Activated naive CD8-positive, alpha-beta T cell (primary cell): Measurements from ENCODE around the gene CCDC51.
"Not testable (repeated sequence)": the region's sequence is repeated elsewhere in the genome, so short reads cannot be mapped to it uniquely, and the experiment has no call there.

Experiments
- H3K27ac Mint-ChIP-seq: one replicate; pipeline ENCODE4 v1.8.0; 2021; ENCODE audit warnings: mixed read lengths
- H3K27me3 Mint-ChIP-seq: one replicate; pipeline ENCODE4 v1.8.0; 2021; ENCODE audit warnings: mixed read lengths
- H3K36me3 Mint-ChIP-seq: one replicate; pipeline ENCODE4 v1.8.0; 2021; ENCODE audit warnings: mixed read lengths
- H3K4me1 Mint-ChIP-seq: one replicate; pipeline ENCODE4 v1.8.0; 2021; ENCODE audit warnings: low read depth, mixed read lengths
- H3K4me3 Mint-ChIP-seq: one replicate; pipeline ENCODE4 v1.8.0; 2021; ENCODE audit warnings: mild to moderate bottlenecking, mixed read lengths
- H3K9me3 Mint-ChIP-seq: one replicate; pipeline ENCODE4 v1.8.0; 2021; ENCODE audit warnings: low read depth, mixed read lengths

Gene CCDC51

DNA sequence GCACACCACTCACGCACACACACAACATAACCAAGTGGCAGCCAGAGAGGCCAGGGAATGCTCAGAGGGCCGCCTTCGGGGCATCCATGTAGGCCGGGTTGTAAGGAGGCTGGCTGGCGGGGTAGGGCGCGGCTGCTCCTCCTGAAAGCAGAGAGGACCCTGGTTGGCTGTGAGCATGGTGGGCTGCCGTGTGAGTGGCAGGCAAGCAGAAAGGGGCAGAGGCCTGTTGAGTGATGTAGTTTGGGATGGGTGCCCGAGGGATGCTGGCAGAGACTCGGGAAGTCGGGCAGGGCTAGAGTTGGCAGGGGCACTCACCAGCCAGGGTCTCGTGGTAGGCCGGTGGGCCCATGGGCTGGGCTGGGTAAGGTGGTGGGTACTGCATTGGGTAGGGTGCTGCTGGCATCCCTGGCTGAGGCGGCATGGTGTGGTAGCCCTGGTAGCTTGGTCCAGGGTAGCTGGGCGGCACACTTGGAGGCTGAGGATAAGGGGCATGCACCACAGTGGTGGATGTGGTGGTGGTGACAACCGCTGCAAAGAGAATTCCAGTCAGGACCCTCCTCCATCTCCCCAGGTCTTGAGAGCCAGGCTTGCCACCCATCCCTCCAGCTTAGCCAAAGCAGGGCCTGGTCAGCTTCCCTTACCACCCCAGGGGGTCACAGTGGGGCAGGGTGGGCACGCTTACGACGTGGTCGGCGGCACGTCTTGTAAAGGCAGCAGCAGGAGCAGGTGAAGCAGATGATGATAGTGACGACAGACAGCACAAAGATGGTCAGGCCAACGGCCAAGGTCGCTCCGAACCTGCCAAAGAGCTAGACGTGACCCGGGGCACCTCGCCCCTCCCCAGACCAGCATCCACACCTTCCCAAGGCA lies 29.4 kb upstream of the CCDC51 start:
- H3K27ac Mint-ChIP-seq: peak overlapping the region; percentile 92
- H3K36me3 Mint-ChIP-seq: peaks cover 2% of the 10 kb centered on the region
- H3K27me3 Mint-ChIP-seq: no peaks in the 10 kb centered on the region
- peak overlapping the region; percentile 93 for H3K4me3 Mint-ChIP-seq
- H3K9me3 Mint-ChIP-seq: no peaks in the 10 kb centered on the region
- peaks cover 61% of the 10 kb centered on the region for H3K4me1 Mint-ChIP-seq

DNA sequence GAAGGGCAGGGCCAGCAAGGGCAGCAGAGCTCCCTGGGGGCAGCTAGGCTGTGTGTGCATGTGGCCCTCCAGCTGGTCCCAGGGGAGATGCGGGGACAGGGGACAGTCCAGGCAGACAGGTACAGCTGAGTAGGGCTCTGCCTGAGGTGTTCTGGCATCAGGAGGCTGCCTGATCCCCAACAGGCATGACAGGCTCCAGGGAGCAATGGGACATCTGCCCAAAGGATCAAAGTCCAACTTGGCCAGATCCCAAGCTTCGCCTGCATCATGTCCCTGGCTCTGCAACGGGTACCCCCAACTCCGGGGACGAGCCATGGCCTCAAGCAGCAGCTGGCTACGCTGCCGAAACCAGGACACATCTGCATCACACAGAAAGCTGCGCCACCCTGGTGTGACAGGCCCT lies 28.4 kb upstream of the CCDC51 start:
- peak overlapping the region; percentile 93 for H3K4me3 Mint-ChIP-seq
- peaks cover 2% of the 10 kb centered on the region for H3K36me3 Mint-ChIP-seq
- H3K9me3 Mint-ChIP-seq: no peaks in the 10 kb centered on the region
- peak overlapping the region; percentile 96 for H3K27ac Mint-ChIP-seq
- H3K27me3 Mint-ChIP-seq: no peaks in the 10 kb centered on the region
- H3K4me1 Mint-ChIP-seq: peaks cover 58% of the 10 kb centered on the region

DNA sequence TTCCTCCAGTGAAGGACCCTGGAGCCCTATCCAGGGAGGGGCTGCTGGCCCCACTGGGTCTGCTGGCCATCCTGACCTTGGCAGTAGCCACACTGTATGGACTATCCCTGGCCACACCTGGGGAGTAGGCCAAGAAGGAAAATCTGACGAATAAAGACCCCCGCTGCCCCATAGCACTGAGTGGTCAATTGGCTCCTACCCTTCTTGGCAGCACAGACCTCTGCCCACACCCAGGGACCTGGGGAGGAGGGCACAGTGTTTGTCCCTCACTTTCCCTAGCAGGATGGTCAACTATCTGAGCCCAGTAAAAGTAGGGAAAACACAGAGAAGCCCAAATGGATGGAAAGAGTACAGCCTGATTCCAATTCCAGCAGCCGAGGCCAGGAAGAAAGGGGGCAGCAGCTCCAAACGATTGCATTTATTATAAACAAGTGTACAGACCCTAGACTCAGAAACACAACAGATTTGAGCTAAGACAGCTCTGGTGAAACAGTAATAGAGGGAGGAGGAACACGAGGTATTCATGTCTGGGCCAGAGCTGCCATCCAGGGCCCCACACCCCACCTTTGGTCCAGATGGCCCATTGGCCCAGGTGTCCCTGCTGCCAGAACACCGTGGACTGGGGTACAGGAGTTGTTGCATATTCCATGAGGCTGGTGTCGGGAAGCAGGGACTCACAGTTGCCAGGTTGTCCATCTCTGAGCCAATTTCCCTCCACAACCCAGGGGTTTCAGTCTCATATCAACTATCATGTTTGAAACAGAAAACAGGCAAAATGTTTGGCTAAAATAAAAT lies 27.8 kb upstream of the CCDC51 start:
- H3K4me3 Mint-ChIP-seq: peak overlapping the region; percentile 93
- peaks cover 52% of the 10 kb centered on the region for H3K4me1 Mint-ChIP-seq
- H3K36me3 Mint-ChIP-seq: peaks cover 2% of the 10 kb centered on the region

DNA sequence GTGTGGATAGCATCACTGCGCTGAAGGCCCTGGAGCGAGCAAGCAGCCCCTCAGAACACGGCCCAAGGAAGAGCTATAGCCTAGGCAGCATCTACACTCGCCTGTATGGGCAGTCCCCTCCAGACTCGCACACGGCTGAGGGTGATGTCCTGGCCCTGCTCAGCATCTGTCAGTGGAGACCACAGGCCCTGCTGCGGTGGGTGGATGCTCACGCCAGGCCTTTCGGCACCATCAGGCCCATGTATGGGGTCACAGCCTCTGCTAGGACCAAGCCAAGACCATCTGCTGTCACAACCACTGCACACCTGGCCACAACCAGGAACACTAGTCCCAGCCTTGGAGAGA lies 27.2 kb upstream of the CCDC51 start:
- Mint-ChIP-seq H3K4me1 (peaks cover 51% of the 10 kb centered on the region), H3K9me3 (no peaks in the 10 kb centered on the region), H3K27me3 (no peaks in the 10 kb centered on the region), H3K4me3 (peak overlapping the region; percentile 93), H3K36me3 (peaks cover 2% of the 10 kb centered on the region), H3K27ac (peak overlapping the region; percentile 96)

More for the DNA sequence above, 27.8 kb upstream of the CCDC51 start:
- peak overlapping the region; percentile 96 for H3K27ac Mint-ChIP-seq
- no peaks in the 10 kb centered on the region for H3K9me3 Mint-ChIP-seq
- H3K27me3 Mint-ChIP-seq: no peaks in the 10 kb centered on the region

DNA sequence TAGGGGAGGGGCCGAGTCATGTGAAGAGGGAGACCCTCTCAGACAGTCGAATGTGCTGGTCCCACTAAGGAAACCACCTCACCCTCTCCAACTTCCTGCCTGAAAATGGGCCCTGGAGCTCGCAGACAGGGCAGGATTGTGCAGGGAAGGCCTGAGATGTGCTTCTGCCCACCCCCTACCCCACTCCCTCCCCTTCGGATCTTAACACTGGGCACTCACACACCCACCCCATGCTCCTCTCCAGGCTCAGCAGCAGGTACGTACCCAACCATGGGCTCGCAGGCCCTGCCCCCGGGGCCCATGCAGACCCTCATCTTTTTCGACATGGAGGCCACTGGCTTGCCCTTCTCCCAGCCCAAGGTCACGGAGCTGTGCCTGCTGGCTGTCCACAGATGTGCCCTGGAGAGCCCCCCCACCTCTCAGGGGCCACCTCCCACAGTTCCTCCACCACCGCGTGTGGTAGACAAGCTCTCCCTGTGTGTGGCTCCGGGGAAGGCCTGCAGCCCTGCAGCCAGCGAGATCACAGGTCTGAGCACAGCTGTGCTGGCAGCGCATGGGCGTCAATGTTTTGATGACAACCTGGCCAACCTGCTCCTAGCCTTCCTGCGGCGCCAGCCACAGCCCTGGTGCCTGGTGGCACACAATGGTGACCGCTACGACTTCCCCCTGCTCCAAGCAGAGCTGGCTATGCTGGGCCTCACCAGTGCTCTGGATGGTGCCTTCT lies 26.6 kb upstream of the CCDC51 start:
- Mint-ChIP-seq H3K36me3 (peaks cover 2% of the 10 kb centered on the region), H3K27me3 (no peaks in the 10 kb centered on the region), H3K27ac (peak overlapping the region; percentile 96), H3K4me1 (peaks cover 51% of the 10 kb centered on the region), H3K4me3 (peak overlapping the region; percentile 93), H3K9me3 (no peaks in the 10 kb centered on the region)

DNA sequence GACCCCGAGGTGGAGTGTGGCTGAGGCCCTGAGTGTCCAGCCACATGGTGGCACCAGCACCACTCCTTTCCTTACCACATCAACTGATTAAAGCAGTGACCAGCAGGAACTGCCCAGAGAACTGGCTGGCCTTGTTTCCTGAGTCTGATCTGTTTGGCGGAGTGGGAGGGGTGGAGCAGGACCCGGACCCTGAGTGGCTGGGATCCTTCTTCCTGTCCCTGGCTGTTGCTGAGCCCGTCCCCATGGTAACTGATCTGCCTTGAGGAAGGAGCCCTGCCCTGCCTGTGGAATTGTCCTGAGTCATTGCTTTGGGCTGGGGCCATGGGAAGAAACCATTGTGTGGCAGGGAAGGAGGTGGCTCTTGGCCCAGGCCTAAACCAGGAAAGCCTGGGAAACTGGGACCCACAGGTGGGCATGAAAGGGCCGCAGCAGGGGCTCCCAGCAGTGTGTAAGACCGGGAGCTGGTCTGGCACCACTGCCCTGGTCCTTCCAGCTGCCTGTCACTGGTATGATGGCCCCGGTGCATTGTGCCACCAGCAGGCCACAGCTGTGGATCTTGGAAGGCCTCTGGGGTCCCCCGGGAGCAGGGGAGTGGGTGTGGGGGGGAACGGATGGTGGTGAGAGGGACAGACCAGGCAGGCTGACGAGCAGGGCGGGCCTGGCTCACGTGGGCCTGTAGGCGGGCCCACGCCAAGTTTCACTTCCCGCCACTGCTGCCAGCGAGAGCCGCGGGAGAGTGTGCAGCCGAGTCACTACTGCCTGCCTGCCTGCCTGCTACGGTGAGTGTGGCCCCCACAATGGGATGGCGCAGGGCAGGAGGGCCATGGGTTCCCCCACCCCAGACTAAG lies 25.8 kb upstream of the CCDC51 start:
- H3K27ac Mint-ChIP-seq: peak overlapping the region; percentile 96
- peak overlapping the region; percentile 93 for H3K4me3 Mint-ChIP-seq
- peaks cover 2% of the 10 kb centered on the region for H3K36me3 Mint-ChIP-seq
- H3K4me1 Mint-ChIP-seq: peaks cover 50% of the 10 kb centered on the region
- H3K27me3 Mint-ChIP-seq: no peaks in the 10 kb centered on the region
- no peaks in the 10 kb centered on the region for H3K9me3 Mint-ChIP-seq

DNA sequence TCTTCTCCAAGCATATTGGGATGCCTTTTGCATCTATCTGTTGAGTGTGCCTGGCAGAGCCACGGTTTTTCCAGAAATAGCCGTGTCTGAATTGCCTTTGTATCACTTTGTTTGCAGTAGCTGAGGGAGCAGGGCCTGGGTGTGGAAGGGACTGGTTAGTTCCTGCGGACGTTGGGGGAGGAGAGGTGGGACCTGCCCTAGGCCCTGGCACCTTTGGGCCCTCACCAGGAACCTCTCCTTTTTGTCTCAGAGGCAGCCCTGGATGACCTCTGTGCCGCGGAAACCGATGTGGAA lies 25.3 kb upstream of the CCDC51 start:
- H3K4me3 Mint-ChIP-seq: peak overlapping the region; percentile 93
- H3K27me3 Mint-ChIP-seq: no peaks in the 10 kb centered on the region
- peaks cover 46% of the 10 kb centered on the region for H3K4me1 Mint-ChIP-seq
- H3K9me3 Mint-ChIP-seq: no peaks in the 10 kb centered on the region
- peak overlapping the region; percentile 96 for H3K27ac Mint-ChIP-seq
- peaks cover 2% of the 10 kb centered on the region for H3K36me3 Mint-ChIP-seq

DNA sequence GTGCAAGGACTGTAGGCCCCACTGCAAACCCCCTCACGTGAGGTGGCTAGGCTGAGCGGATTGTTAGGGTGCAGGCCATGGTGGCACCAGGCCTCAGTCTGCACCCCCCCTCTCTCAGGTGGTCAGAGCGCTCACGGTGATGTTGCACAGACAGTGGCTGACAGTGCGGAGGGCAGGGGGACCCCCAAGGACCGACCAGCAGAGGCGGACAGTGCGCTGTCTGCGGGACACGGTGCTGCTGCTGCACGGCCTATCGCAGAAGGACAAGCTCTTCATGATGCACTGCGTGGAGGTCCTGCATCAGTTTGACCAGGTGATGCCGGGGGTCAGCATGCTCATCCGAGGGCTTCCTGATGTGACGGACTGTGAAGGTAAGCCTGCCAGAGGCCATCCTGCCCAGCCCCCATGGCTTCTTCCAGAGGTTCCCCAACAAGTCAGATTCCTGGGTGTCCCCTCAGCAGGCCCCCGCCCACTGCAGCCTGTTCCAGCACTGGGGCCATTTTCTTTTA lies 24.8 kb upstream of the CCDC51 start:
- peaks cover 43% of the 10 kb centered on the region for H3K4me1 Mint-ChIP-seq
- no peaks in the 10 kb centered on the region for H3K27me3 Mint-ChIP-seq
- H3K4me3 Mint-ChIP-seq: peak overlapping the region; percentile 93
- H3K36me3 Mint-ChIP-seq: peaks cover 2% of the 10 kb centered on the region
- H3K27ac Mint-ChIP-seq: no peak overlapping the region
- no peaks in the 10 kb centered on the region for H3K9me3 Mint-ChIP-seq

DNA sequence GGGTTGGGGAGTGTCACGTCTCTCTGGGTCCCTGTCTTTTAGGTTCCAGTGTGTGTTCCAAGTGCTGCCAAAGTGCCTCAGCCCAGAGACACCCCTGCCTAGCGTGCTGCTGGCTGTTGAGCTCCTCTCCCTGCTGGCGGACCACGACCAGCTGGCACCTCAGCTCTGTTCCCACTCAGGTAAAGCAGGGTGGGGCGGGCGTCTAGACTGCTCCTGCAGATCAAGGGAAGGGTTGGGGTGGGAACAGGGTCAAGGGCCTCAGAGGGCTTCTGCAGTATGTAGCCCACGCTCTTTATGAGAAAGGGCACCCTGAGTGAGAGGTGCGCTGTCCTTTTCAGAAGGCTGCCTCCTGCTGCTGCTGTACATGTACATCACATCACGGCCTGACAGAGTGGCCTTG lies 23.8 kb upstream of the CCDC51 start:
- H3K27me3 Mint-ChIP-seq: no peaks in the 10 kb centered on the region
- H3K9me3 Mint-ChIP-seq: no peaks in the 10 kb centered on the region
- peaks cover 32% of the 10 kb centered on the region for H3K4me1 Mint-ChIP-seq
- H3K36me3 Mint-ChIP-seq: peaks cover 2% of the 10 kb centered on the region
- no peak overlapping the region for H3K4me3 Mint-ChIP-seq
- no peak overlapping the region for H3K27ac Mint-ChIP-seq

DNA sequence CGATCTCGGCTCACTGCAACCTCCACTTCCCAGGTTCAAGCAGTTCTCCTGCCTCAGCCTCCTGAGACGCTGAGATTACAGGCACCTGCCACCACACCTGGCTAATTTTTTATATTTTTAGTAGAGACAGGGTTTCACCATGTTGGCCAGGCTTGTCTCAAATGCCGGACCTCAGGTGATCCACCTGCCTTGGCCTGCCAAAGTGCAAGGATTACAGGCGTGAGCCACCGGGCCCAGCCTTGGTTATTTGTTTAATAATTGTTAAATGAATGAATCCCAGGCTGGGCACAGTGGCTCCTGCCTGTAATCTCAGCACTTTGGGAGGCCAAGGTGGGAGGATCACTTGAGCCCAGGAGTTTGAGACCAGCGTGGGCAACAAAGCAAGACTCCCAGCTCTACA lies 21.8 kb upstream of the CCDC51 start:
- not testable (repeated sequence) for H3K36me3 Mint-ChIP-seq, H3K4me3 Mint-ChIP-seq, H3K9me3 Mint-ChIP-seq, H3K27ac Mint-ChIP-seq, H3K27me3 Mint-ChIP-seq
- H3K4me1 Mint-ChIP-seq: peaks cover 15% of the 10 kb centered on the region

DNA sequence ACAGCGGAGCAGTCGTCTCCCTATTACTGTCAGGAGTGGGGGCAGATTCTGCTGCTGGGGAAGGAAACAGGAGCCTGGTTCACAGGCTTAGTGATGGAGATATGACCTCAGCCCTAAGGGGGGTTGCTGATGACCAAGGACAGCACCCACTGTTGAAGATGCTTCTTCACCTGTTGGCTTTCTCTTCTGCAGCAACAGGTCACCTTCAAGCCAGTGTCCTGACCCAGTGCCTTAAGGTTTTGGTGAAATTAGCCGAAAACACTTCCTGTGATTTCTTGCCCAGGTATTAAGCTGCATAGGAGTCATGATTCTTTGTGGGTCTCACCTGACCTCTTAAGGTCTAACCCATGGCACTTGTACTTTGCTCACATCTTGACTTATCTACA lies 20.6 kb upstream of the CCDC51 start:
- peak overlapping the region; percentile 28 for H3K27ac Mint-ChIP-seq
- H3K4me1 Mint-ChIP-seq: peaks cover 9% of the 10 kb centered on the region
- H3K4me3 Mint-ChIP-seq: no peak overlapping the region
- H3K36me3 Mint-ChIP-seq: no peaks in the 10 kb centered on the region
- H3K9me3 Mint-ChIP-seq: no peaks in the 10 kb centered on the region
- no peaks in the 10 kb centered on the region for H3K27me3 Mint-ChIP-seq

DNA sequence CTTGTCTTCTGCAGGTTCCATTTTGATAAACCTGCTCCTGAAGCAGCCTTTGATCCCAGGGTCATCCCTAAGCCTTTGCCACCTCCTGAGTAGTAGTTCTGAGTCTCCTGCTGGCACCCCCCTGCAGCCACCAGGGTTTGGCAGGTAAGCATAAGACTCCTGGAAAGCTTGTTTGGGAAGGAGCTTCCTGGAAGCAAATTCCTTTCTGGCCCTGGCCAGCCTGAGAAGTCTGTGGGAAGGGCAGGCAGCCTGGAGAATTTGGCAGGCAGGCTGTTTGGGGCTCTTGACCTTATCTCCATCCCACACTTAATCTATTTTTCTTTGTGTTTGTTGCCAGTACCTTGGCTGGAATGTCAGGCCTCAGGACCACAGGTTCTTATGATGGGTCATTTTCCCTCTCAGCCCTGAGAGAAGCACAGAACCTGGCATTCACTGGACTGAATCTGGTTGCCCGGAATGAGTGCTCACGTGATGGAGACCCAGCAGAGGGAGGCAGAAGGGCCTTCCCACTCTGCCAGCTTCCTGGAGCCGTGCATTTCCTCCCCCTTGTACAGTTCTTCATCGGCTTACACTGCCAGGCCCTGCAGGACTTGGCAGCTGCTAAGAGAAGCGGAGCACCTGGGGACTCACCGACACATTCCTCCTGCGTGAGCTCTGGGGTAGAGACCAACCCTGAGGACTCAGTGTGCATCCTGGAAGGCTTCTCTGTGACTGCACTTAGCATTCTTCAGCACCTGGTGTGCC lies 20.0 kb upstream of the CCDC51 start:
- Mint-ChIP-seq H3K9me3 (no peaks in the 10 kb centered on the region), H3K27me3 (no peaks in the 10 kb centered on the region), H3K27ac (no peak overlapping the region), H3K4me1 (peaks cover 5% of the 10 kb centered on the region), H3K4me3 (no peak overlapping the region), H3K36me3 (peaks cover 2% of the 10 kb centered on the region)

DNA sequence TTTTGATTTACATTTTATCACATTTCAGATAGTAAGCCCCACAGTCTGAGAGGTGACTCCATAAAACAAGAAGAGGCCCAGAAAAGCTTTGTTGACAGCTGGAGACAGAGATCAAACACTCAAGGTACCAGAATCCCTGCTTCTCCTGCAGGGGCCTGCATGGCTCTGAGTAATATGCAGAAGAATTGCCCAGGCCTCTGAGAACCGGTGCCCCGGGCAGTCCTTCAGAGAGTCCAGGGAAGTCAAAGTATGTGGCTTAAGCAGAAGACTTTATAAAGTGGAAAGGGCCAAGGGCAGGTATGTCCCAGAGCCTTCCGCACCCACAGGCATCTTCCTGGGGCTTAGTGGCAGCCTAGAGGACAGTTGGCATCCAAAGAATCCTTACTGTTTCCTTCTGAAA lies 19.4 kb upstream of the CCDC51 start:
- Mint-ChIP-seq H3K27me3 (no peaks in the 10 kb centered on the region), H3K9me3 (no peaks in the 10 kb centered on the region), H3K4me1 (peaks cover 5% of the 10 kb centered on the region), H3K4me3 (no peak overlapping the region), H3K27ac (no peak overlapping the region), H3K36me3 (peaks cover 2% of the 10 kb centered on the region)

DNA sequence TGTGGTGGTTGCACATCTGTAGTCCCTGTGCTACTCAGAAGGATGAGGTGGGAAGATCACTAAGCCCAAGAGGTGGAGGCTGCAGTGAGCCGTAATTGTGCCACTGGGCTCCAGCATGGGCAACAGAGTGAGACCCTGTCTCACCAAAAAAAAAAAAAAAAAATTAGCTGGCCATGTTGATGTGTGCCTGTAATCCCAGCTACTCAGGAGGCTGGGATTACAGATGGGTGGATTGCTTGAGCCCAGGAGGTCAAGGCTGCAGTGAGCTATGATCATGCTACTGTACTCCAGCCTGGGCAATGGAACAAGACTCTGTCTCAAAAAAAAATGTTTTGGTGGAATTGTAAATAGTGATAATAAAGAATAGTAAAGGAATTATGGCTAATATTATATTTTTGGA lies 16.5 kb upstream of the CCDC51 start:
- H3K4me3 Mint-ChIP-seq: no peak overlapping the region
- H3K36me3 Mint-ChIP-seq: peaks cover 2% of the 10 kb centered on the region
- H3K9me3 Mint-ChIP-seq: no peaks in the 10 kb centered on the region
- H3K27me3 Mint-ChIP-seq: no peaks in the 10 kb centered on the region
- no peak overlapping the region for H3K27ac Mint-ChIP-seq
- H3K4me1 Mint-ChIP-seq: peaks cover 5% of the 10 kb centered on the region
